SK-N-SH (cell line): ENCODE data around the gene CYP4F3.

Experiments used
- EP300 ChIP-seq, 2 experiments: IDR thresholded peaks; 2 replicates each; pipeline versions ENCODE4 v1.4.0 to v1.6.1; 2012; ENCODE audit warnings: borderline replicate concordance in 1 of 2, low read depth in 1 of 2, low read length in 1 of 2
- TF ChIP-seq, protein P1 (sequence below): fragments of 200-600 bp; sonication (generic); IDR thresholded peaks from 2 replicates; pipeline ENCODE4 v1.6.1; 2017; ENCODE audit warnings: antibody characterized with exemption, mild to moderate bottlenecking, moderate library complexity

- TF ChIP-seq, protein P1, sequence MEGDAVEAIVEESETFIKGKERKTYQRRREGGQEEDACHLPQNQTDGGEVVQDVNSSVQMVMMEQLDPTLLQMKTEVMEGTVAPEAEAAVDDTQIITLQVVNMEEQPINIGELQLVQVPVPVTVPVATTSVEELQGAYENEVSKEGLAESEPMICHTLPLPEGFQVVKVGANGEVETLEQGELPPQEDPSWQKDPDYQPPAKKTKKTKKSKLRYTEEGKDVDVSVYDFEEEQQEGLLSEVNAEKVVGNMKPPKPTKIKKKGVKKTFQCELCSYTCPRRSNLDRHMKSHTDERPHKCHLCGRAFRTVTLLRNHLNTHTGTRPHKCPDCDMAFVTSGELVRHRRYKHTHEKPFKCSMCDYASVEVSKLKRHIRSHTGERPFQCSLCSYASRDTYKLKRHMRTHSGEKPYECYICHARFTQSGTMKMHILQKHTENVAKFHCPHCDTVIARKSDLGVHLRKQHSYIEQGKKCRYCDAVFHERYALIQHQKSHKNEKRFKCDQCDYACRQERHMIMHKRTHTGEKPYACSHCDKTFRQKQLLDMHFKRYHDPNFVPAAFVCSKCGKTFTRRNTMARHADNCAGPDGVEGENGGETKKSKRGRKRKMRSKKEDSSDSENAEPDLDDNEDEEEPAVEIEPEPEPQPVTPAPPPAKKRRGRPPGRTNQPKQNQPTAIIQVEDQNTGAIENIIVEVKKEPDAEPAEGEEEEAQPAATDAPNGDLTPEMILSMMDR = no peak
- TF ChIP-seq EP300 (IDR thresholded peaks at IDR 0.05; ENCODE audit: borderline replicate concordance in 1 of 2, low read depth in 1 of 2, low read length in 1 of 2) = no peak
Observed at GRCh38 chr19:15651791-15652190, 11.1 kb downstream of the CYP4F3 start.
